Measurements from ENCODE around the gene ZBTB38.

The ZBTB38 gene

GRCh38 chr3:141373768-141374526 is 5.6 kb downstream of the ZBTB38 start:
- no peak overlapping the region for H3K9ac ChIP-seq (ENCODE audit: low read length)
- no peak overlapping the region for H3K4me3 ChIP-seq (ENCODE audit: low read length)
- no peaks in the 10 kb centered on the region for H3K9me3 ChIP-seq (ENCODE audit: control insufficient read depth, low read depth, low read length)
- H3K36me3 ChIP-seq (ENCODE audit: control insufficient read depth, low read depth, low read length) = no peaks in the 10 kb centered on the region
- peaks cover 33% of the 10 kb centered on the region for H3K4me1 ChIP-seq (ENCODE audit: control insufficient read depth, low read depth, low read length)
- H3K27ac ChIP-seq (ENCODE audit: low read length) = no peak overlapping the region
- no peaks in the 10 kb centered on the region for H3K27me3 ChIP-seq (ENCODE audit: control insufficient read depth, insufficient read depth, low read length)

GRCh38 chr3:141375381-141376301 is 7.3 kb downstream of the ZBTB38 start:
- peaks cover 23% of the 10 kb centered on the region for H3K4me1 ChIP-seq (ENCODE audit: control insufficient read depth, low read depth, low read length)
- H3K4me3 ChIP-seq (ENCODE audit: low read length) = no peak overlapping the region
- H3K27ac ChIP-seq (ENCODE audit: low read length) = no peak overlapping the region
- no peak overlapping the region for H3K9ac ChIP-seq (ENCODE audit: low read length)
- no peaks in the 10 kb centered on the region for H3K36me3 ChIP-seq (ENCODE audit: control insufficient read depth, low read depth, low read length)
- no peaks in the 10 kb centered on the region for H3K9me3 ChIP-seq (ENCODE audit: control insufficient read depth, low read depth, low read length)
- no peaks in the 10 kb centered on the region for H3K27me3 ChIP-seq (ENCODE audit: control insufficient read depth, insufficient read depth, low read length)

- no peaks in the 10 kb centered on the region for H3K9me3 ChIP-seq (ENCODE audit: control insufficient read depth, low read depth, low read length)
- H3K36me3 ChIP-seq (ENCODE audit: control insufficient read depth, low read depth, low read length) = no peaks in the 10 kb centered on the region
- no peak overlapping the region for H3K4me3 ChIP-seq (ENCODE audit: low read length)
- no peaks in the 10 kb centered on the region for H3K27me3 ChIP-seq (ENCODE audit: control insufficient read depth, insufficient read depth, low read length)
- no peak overlapping the region for H3K9ac ChIP-seq (ENCODE audit: low read length)
- peaks cover 23% of the 10 kb centered on the region for H3K4me1 ChIP-seq (ENCODE audit: control insufficient read depth, low read depth, low read length)
- no peak overlapping the region for H3K27ac ChIP-seq (ENCODE audit: low read length)
These were observed 9.1 kb downstream of the ZBTB38 start for GRCh38 chr3:141377377-141377776.

GRCh38 chr3:141378556-141378955 is 10.3 kb downstream of the ZBTB38 start:
- H3K4me1 ChIP-seq (ENCODE audit: control insufficient read depth, low read depth, low read length) = peaks cover 17% of the 10 kb centered on the region
- no peak overlapping the region for H3K27ac ChIP-seq (ENCODE audit: low read length)
- H3K36me3 ChIP-seq (ENCODE audit: control insufficient read depth, low read depth, low read length) = no peaks in the 10 kb centered on the region
- H3K9ac ChIP-seq (ENCODE audit: low read length) = no peak overlapping the region
- no peaks in the 10 kb centered on the region for H3K9me3 ChIP-seq (ENCODE audit: control insufficient read depth, low read depth, low read length)
- H3K4me3 ChIP-seq (ENCODE audit: low read length) = no peak overlapping the region
- H3K27me3 ChIP-seq (ENCODE audit: control insufficient read depth, insufficient read depth, low read length) = no peaks in the 10 kb centered on the region

DNA sequence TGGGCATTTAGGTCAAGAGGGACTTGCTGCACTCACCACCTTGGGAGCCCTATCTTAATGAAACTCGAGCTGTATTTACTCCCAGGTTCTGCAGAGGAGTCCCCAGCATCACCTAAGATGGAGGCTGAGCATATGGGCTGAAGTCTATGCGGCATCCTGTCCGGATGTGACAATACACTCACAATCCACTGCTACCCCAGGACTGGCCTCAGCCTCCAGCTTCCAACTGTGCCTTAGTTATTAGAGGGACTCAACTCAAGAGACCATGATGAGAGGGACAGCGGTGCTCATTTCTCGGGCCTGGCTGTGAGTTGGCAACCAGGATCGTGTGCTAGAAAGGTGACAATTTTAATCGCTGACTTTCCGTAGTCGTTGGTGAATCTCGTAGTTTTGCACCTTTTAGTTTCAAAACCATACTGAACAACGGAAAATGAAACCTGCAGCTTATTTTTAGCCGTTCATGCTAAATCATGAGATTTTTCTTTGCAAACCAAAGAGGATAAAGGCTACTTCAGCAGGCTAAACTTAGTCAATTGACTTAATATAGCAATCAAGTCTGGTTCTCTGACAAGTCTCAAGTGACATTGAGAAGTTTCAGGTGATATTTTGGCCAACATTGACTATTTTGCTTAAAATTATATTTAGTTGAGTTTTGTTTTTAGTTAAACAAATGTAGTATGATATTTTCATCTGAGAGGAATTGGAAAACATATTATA is 11.1 kb downstream of the ZBTB38 start:
- Histone ChIP-seq H3K4me1 (ENCODE audit: control insufficient read depth, low read depth, low read length) (peaks cover 13% of the 10 kb centered on the region), H3K27ac (ENCODE audit: low read length) (no peak overlapping the region), H3K36me3 (ENCODE audit: control insufficient read depth, low read depth, low read length) (no peaks in the 10 kb centered on the region), H3K27me3 (ENCODE audit: control insufficient read depth, insufficient read depth, low read length) (no peaks in the 10 kb centered on the region), H3K9ac (ENCODE audit: low read length) (no peak overlapping the region), H3K9me3 (ENCODE audit: control insufficient read depth, low read depth, low read length) (no peaks in the 10 kb centered on the region), H3K4me3 (ENCODE audit: low read length) (no peak overlapping the region)

DNA sequence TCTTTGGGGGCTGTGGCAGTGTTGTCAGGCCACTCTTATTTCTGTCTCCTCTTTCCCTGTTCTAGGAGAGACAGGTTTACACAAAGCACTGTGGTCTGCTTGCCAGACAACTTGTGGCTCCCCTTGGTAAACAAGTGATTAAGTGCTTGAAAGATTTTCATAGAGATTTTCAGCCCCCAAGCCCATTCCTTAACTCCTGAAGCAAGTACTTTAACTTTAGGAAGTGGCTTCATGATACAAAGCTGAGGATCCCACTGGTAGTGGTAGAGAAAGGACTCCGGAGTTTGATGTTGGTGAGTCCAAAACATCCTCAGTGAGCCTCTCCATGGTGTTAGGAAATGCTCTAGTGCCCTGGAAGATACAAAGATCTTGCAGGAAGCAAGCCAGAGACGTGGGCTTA is 12.0 kb downstream of the ZBTB38 start:
- no peaks in the 10 kb centered on the region for H3K9me3 ChIP-seq (ENCODE audit: control insufficient read depth, low read depth, low read length)
- peaks cover 9% of the 10 kb centered on the region for H3K4me1 ChIP-seq (ENCODE audit: control insufficient read depth, low read depth, low read length)
- no peaks in the 10 kb centered on the region for H3K27me3 ChIP-seq (ENCODE audit: control insufficient read depth, insufficient read depth, low read length)
- H3K27ac ChIP-seq (ENCODE audit: low read length) = no peak overlapping the region
- H3K4me3 ChIP-seq (ENCODE audit: low read length) = no peak overlapping the region
- no peak overlapping the region for H3K9ac ChIP-seq (ENCODE audit: low read length)
- no peaks in the 10 kb centered on the region for H3K36me3 ChIP-seq (ENCODE audit: control insufficient read depth, low read depth, low read length)

GRCh38 chr3:141380987-141381386 is 12.7 kb downstream of the ZBTB38 start:
- Histone ChIP-seq H3K9ac (ENCODE audit: low read length) (no peak overlapping the region), H3K27me3 (ENCODE audit: control insufficient read depth, insufficient read depth, low read length) (no peaks in the 10 kb centered on the region), H3K36me3 (ENCODE audit: control insufficient read depth, low read depth, low read length) (no peaks in the 10 kb centered on the region), H3K4me3 (ENCODE audit: low read length) (no peak overlapping the region), H3K4me1 (ENCODE audit: control insufficient read depth, low read depth, low read length) (peaks cover 1% of the 10 kb centered on the region), H3K9me3 (ENCODE audit: control insufficient read depth, low read depth, low read length) (no peaks in the 10 kb centered on the region), H3K27ac (ENCODE audit: low read length) (no peak overlapping the region)

DNA sequence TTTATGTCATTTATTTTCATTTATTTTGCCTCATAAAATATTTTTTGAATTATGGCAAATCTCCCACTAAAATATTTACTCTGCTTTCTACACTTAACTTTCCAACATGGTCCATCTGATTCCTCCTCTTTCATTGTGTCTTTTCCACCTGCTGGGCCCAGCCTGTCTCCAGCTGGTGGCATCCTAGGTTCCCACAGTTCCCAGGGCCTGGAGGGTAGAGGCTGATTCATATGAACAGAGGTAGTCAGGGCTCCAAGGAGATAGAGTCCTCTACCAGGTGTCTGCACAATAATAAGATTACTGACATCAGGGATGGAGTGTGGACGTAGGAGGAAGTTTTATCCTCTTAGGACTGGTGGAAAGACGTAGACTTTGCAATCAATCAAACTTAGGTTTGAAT is 14.3 kb downstream of the ZBTB38 start:
- no peak overlapping the region for H3K9ac ChIP-seq (ENCODE audit: low read length)
- H3K4me1 ChIP-seq (ENCODE audit: control insufficient read depth, low read depth, low read length) = peaks cover 11% of the 10 kb centered on the region
- no peak overlapping the region for H3K27ac ChIP-seq (ENCODE audit: low read length)

GRCh38 chr3:141383555-141384129 is 15.3 kb downstream of the ZBTB38 start:
- Histone ChIP-seq H3K4me3 (ENCODE audit: low read length) (no peak overlapping the region), H3K9ac (ENCODE audit: low read length) (no peak overlapping the region), H3K4me1 (ENCODE audit: control insufficient read depth, low read depth, low read length) (peaks cover 13% of the 10 kb centered on the region), H3K27ac (ENCODE audit: low read length) (no peak overlapping the region), H3K27me3 (ENCODE audit: control insufficient read depth, insufficient read depth, low read length) (no peaks in the 10 kb centered on the region), H3K9me3 (ENCODE audit: control insufficient read depth, low read depth, low read length) (no peaks in the 10 kb centered on the region), H3K36me3 (ENCODE audit: control insufficient read depth, low read depth, low read length) (no peaks in the 10 kb centered on the region)

More for the DNA sequence above, 14.3 kb downstream of the ZBTB38 start:
- Histone ChIP-seq H3K36me3 (ENCODE audit: control insufficient read depth, low read depth, low read length) (no peaks in the 10 kb centered on the region), H3K27me3 (ENCODE audit: control insufficient read depth, insufficient read depth, low read length) (no peaks in the 10 kb centered on the region), H3K9me3 (ENCODE audit: control insufficient read depth, low read depth, low read length) (no peaks in the 10 kb centered on the region), H3K4me3 (ENCODE audit: low read length) (no peak overlapping the region)

DNA sequence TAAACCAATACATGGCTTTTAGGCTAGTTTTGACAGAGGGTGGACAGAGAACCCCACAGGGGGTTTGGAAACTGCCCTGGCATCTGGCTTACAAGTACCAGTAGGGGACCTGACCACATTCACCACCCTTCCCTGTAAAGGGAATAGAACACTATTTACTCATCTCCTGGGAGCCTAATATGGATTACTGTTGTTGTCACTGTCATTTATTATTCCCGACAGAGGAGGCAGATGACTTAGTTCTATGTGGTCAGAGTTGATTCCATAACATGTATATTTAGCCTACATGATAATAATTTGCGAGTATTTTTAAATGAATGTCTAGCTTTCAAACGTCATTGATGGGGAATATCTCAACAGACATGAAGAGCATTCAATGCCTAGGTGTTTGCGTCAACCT is 15.9 kb downstream of the ZBTB38 start:
- Histone ChIP-seq H3K27me3 (ENCODE audit: control insufficient read depth, insufficient read depth, low read length) (no peaks in the 10 kb centered on the region), H3K9ac (ENCODE audit: low read length) (no peak overlapping the region), H3K27ac (ENCODE audit: low read length) (no peak overlapping the region), H3K4me3 (ENCODE audit: low read length) (no peak overlapping the region), H3K36me3 (ENCODE audit: control insufficient read depth, low read depth, low read length) (no peaks in the 10 kb centered on the region), H3K4me1 (ENCODE audit: control insufficient read depth, low read depth, low read length) (peaks cover 13% of the 10 kb centered on the region), H3K9me3 (ENCODE audit: control insufficient read depth, low read depth, low read length) (no peaks in the 10 kb centered on the region)

- H3K9ac ChIP-seq (ENCODE audit: low read length) = no peak overlapping the region
- no peaks in the 10 kb centered on the region for H3K36me3 ChIP-seq (ENCODE audit: control insufficient read depth, low read depth, low read length)
- peaks cover 13% of the 10 kb centered on the region for H3K4me1 ChIP-seq (ENCODE audit: control insufficient read depth, low read depth, low read length)
- H3K27me3 ChIP-seq (ENCODE audit: control insufficient read depth, insufficient read depth, low read length) = no peaks in the 10 kb centered on the region
- no peaks in the 10 kb centered on the region for H3K9me3 ChIP-seq (ENCODE audit: control insufficient read depth, low read depth, low read length)
- no peak overlapping the region for H3K4me3 ChIP-seq (ENCODE audit: low read length)
- H3K27ac ChIP-seq (ENCODE audit: low read length) = no peak overlapping the region
These were observed 16.3 kb downstream of the ZBTB38 start for GRCh38 chr3:141384575-141384974.

Measured in iPS-18a (cell line).